Measurements from ENCODE around the gene CNKSR2. TPM values are rescaled to one million over a fixed set of nuclear protein-coding genes. Genes with fewer than 3 reads are reported as not detected.

Gene CNKSR2
- total and polyA plus RNA-seq, 10 of the 15 experiments (the other 5 are each of a cell fraction or from before 2014, with no cell fraction given): 0.02 to 0.69 (median 0.18) TPM; not detected in 4

DNA sequence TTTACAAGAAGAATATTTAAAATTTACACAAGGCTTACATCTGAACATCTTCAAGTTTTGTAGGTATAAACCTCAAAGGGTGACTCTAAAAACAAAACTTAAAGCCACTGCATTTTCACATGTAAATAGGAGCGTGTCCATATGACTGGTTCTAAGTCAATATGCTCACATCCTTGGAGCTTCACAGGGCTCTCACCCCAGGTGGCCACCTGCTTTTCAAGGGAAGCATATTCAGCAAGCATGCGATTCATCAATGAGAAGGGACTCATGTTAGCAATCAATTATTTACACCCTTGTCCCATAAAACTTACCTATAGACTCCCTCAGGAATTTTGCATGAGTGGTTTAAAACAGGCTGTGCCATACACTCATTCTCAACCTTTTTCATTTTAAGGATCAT is 301.7 kb downstream of the CNKSR2 start:
- ChIA-PET RAD21 (ENCODE audit: unreplicated experiment) (no interaction called here), POLR2A (no interaction called here), CTCF (no interaction called here), SMC1A (ENCODE audit: uncharacterized antibody, unreplicated experiment) (no interaction called here)
- Histone ChIP-seq H3K36me3 (ENCODE audit: control insufficient read depth in 2 of 2, insufficient read depth in 2 of 2, low read length in 1 of 2) (no peaks in the 10 kb centered on the region), H3K9ac (ENCODE audit: control insufficient read depth, insufficient read depth, low read length) (no peak overlapping the region), H3K9me3 (replicated peaks; ENCODE audit: control insufficient read depth, insufficient read depth, low read length) (no peaks in the 10 kb centered on the region), H2AFZ (ENCODE audit: control insufficient read depth, low read depth, low read length) (no peak overlapping the region), H3K4me2 (ENCODE audit: control insufficient read depth, insufficient read depth) (no peak overlapping the region), H3K27ac (ENCODE audit: control insufficient read depth, insufficient read depth) (no peak overlapping the region), H3K4me1 (ENCODE audit: control insufficient read depth, insufficient read depth, low read length) (no peaks in the 10 kb centered on the region), H3K4me3 (no peak overlapping the region), H3K27me3 (replicated peaks in 1 of 2; ENCODE audit: control insufficient read depth in 2 of 2, insufficient read depth in 2 of 2, low read length in 1 of 2) (no peaks in the 10 kb centered on the region), H3K79me2 (ENCODE audit: control insufficient read depth, insufficient read depth, low read length) (no peaks in the 10 kb centered on the region), H4K20me1 (ENCODE audit: control insufficient read depth, insufficient read depth) (no peaks in the 10 kb centered on the region)
- no peak for DNase-seq (ENCODE audit: low read depth, low spot score)
- 46% methylated on average over 2 of the region's 2 CpGs for WGBS (ENCODE audit: insufficient coverage, insufficient replicate concordance, low lambda C conversion rate, missing lambda C conversion rate)
- no peak for ATAC-seq
- FAIRE-seq: no peak
- BruUV-seq (replicated peaks): no TSS peak
- in situ Hi-C loops (cut with MboI) (no loop called here), intact Hi-C loops (cut with micrococcal nuclease; ENCODE audit: unreplicated experiment) (loop anchor here (10.0 kb wide), 1 partner anchor 61 kb away; no protein-coding TSS in a partner anchor)
- no peak for TF ChIP-seq ETV6 (conservative IDR thresholded peaks at IDR 0.05 in 1 of 2, IDR thresholded peaks at IDR 0.05 in 1 of 2; ENCODE audit: borderline replicate concordance in 1 of 2, low read depth in 1 of 2)
- no peak for TF ChIP-seq RCOR1 (conservative IDR thresholded peaks at IDR 0.05; ENCODE audit: low read depth, low read length)
- TF ChIP-seq CEBPB (IDR thresholded peaks at IDR 0.05; ENCODE audit: borderline replicate concordance in 1 of 2, low read depth in 2 of 2, low read length in 2 of 2): no peak
- no peak for TF ChIP-seq CHD1 (IDR thresholded peaks at IDR 0.05; ENCODE audit: low read depth, low read length)
- no peak for TF ChIP-seq ZNF622 (IDR thresholded peaks at IDR 0.05)
- TF ChIP-seq YY1 (IDR thresholded peaks at IDR 0.05; ENCODE audit: low read depth, low read length): no peak
- TF ChIP-seq, protein P1, sequence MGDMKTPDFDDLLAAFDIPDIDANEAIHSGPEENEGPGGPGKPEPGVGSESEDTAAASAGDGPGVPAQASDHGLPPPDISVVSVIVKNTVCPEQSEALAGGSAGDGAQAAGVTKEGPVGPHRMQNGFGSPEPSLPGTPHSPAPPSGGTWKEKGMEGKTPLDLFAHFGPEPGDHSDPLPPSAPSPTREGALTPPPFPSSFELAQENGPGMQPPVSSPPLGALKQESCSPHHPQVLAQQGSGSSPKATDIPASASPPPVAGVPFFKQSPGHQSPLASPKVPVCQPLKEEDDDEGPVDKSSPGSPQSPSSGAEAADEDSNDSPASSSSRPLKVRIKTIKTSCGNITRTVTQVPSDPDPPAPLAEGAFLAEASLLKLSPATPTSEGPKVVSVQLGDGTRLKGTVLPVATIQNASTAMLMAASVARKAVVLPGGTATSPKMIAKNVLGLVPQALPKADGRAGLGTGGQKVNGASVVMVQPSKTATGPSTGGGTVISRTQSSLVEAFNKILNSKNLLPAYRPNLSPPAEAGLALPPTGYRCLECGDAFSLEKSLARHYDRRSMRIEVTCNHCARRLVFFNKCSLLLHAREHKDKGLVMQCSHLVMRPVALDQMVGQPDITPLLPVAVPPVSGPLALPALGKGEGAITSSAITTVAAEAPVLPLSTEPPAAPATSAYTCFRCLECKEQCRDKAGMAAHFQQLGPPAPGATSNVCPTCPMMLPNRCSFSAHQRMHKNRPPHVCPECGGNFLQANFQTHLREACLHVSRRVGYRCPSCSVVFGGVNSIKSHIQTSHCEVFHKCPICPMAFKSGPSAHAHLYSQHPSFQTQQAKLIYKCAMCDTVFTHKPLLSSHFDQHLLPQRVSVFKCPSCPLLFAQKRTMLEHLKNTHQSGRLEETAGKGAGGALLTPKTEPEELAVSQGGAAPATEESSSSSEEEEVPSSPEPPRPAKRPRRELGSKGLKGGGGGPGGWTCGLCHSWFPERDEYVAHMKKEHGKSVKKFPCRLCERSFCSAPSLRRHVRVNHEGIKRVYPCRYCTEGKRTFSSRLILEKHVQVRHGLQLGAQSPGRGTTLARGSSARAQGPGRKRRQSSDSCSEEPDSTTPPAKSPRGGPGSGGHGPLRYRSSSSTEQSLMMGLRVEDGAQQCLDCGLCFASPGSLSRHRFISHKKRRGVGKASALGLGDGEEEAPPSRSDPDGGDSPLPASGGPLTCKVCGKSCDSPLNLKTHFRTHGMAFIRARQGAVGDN (IDR thresholded peaks at IDR 0.05): no peak
- TF ChIP-seq, protein P2, sequence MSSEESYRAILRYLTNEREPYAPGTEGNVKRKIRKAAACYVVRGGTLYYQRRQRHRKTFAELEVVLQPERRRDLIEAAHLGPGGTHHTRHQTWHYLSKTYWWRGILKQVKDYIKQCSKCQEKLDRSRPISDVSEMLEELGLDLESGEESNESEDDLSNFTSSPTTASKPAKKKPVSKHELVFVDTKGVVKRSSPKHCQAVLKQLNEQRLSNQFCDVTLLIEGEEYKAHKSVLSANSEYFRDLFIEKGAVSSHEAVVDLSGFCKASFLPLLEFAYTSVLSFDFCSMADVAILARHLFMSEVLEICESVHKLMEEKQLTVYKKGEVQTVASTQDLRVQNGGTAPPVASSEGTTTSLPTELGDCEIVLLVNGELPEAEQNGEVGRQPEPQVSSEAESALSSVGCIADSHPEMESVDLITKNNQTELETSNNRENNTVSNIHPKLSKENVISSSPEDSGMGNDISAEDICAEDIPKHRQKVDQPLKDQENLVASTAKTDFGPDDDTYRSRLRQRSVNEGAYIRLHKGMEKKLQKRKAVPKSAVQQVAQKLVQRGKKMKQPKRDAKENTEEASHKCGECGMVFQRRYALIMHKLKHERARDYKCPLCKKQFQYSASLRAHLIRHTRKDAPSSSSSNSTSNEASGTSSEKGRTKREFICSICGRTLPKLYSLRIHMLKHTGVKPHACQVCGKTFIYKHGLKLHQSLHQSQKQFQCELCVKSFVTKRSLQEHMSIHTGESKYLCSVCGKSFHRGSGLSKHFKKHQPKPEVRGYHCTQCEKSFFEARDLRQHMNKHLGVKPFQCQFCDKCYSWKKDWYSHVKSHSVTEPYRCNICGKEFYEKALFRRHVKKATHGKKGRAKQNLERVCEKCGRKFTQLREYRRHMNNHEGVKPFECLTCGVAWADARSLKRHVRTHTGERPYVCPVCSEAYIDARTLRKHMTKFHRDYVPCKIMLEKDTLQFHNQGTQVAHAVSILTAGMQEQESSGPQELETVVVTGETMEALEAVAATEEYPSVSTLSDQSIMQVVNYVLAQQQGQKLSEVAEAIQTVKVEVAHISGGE (CRISPR knock-in tag; IDR thresholded peaks at IDR 0.05): no peak
- TF ChIP-seq, protein P3, sequence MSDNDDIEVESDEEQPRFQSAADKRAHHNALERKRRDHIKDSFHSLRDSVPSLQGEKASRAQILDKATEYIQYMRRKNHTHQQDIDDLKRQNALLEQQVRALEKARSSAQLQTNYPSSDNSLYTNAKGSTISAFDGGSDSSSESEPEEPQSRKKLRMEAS (IDR thresholded peaks at IDR 0.05; ENCODE audit: low read depth, low read length): no peak
- TF ChIP-seq NFYB (IDR thresholded peaks at IDR 0.05; ENCODE audit: insufficient read depth, low read depth, low read length): no peak
- no peak for TF ChIP-seq RELA (IDR thresholded peaks at IDR 0.05; ENCODE audit: borderline replicate concordance, partially characterized antibody)
- TF ChIP-seq, protein P4, sequence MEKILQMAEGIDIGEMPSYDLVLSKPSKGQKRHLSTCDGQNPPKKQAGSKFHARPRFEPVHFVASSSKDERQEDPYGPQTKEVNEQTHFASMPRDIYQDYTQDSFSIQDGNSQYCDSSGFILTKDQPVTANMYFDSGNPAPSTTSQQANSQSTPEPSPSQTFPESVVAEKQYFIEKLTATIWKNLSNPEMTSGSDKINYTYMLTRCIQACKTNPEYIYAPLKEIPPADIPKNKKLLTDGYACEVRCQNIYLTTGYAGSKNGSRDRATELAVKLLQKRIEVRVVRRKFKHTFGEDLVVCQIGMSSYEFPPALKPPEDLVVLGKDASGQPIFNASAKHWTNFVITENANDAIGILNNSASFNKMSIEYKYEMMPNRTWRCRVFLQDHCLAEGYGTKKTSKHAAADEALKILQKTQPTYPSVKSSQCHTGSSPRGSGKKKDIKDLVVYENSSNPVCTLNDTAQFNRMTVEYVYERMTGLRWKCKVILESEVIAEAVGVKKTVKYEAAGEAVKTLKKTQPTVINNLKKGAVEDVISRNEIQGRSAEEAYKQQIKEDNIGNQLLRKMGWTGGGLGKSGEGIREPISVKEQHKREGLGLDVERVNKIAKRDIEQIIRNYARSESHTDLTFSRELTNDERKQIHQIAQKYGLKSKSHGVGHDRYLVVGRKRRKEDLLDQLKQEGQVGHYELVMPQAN (conservative IDR thresholded peaks at IDR 0.05): no peak

All from GM12878 (cell line).